ENCODE measurements around the gene RASGRP1.
A peak's percentile ranks its signal among the peaks of the same experiment; 100 is the strongest.

RASGRP1 gene

GRCh38 chr15:38576261-38576660, 11.6 kb upstream of the RASGRP1 start:
- no peak for DNase-seq

DNA sequence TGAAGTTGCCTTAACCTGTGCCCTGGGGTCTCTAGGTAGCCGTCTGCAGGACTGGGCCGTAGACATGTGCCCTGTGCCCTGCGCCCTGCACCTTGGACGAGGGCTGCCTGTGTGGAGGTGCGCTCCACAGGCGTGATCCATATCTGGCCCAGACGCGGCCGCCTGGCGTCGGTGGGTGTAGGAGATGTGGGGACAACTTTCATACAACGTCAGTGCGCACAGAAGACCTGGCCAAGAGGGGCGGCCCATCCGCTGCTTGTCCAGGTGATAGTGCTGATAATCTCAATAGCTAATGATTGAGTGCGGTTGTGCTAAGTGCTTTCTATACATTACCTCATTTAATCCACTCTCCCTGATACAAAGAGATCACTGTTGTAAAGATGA, 665 bp upstream of the RASGRP1 start:
- DNase-seq = peak in 1 of 56 donors; percentile 37

DNA sequence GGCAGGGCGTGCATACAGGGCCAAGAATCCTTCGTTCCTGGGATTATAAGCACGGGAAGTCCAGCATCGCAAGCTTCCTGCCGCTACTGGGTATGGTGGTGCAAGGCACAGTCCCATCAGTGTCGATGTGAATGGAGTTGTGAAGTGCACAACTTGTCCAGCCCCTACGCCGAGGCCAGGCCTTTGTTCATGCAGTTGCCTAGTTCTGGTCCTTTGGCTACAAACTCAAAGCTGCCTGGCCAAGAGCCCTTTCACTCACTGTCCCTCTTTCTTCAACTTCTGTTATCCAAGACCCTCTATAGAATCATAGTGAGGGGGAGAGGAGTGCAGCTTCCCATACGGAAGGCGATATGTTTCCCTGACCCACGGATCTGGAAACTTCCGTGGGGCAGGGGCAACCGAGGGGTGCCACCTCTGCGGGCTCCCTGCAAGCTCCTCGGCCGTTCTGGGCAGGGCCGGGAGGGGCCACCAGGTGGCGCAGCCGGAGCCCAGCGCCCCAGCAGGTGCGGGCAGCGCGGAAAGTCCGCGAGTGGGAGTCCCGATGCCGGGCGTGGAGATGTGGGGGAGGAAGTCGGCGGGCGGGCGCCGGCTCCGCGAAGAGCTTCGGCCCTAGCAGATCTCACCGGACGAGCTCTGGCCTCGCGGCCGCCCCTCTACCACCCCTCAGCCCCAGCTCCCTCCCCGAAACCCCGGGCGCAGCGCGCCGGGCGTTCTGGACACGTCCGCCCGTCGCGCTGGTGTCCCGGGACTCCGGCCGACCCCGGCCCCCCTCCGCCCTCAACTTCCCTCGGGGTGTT, 693 bp downstream of the RASGRP1 start:
- peak in 44 of 56 donors; percentile 6 to 80 (median 47) for DNase-seq

DNA sequence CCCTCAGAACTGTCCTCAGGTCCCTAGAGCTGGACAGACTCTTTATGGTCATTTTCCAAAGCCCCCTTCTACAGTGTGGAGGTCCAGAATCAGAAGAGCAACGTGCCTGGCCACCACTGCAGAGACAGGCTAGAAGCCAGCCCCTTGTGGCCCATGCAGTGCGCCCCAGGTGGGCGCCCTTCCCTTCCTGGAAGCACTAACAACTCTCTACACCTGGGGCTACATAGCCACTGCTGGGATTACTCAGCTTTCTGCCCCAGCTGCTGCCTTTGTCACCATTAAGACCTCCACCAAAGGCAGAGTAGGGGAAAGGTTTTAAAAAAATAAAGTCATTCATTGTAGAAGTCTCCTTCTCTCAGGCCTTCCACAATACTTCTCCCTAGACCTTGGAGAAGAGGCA, 2.3 kb downstream of the RASGRP1 start:
- DNase-seq = no peak

DNA sequence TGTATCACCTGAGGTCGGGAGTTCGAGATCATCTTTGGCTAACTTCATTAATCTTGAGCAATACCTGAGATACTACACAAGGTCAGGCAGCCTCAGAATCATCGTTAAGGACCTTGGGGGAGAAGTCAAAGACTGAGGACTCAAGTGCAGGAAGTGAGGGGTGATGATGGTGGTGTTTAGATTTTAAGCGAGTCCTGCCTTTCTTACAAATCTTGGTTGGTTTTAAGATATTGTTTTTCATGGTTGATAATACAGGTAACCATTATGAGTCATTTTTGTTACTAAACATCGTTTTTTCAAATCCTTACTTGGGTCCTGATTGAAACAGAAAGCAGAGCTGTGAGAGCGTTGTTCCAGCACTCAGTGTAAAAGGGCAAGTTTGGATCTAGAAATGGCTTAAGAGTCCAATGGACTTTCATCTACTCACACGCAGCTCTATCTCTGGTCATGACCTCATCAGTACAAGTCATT, 4.1 kb downstream of the RASGRP1 start:
- no peak for DNase-seq

GRCh38 chr15:38559636-38560307, 4.8 kb downstream of the RASGRP1 start:
- DNase-seq = no peak

GRCh38 chr15:38559131-38559530, 5.5 kb downstream of the RASGRP1 start:
- DNase-seq = no peak

DNA sequence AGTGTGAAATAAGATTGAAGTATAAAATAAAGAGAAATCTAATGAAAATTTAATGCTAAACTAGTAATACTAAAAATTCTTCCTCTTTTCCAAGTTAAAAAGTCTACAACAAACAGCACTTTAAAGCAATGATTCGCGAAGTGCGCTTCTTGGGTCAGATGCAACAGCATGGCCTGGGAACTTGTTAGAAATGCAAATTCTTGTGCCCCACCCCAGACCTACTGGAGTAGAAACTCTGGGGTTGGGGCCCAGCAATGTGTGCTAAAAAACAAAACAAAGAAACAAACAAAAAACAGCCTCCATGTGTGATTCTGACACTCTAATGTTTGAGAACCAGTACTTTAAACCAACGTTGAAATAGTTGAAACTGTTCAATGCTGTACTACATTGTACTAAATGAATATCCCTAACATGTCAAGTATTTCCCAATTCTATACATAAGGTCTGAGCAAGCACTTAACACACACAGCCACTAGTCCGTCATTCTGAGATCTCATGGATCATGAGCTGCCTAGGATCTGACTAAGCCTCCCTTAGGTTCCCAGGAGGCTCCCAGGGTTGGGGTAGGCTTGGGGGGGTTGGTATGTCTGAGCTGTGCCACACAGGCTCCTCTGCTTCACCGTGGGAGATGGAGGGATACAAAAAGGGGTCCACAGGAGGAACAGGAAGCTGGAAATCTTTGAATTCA, 6.1 kb downstream of the RASGRP1 start:
- DNase-seq = no peak

GRCh38 chr15:38557921-38558320, 6.7 kb downstream of the RASGRP1 start:
- no peak for DNase-seq

- DNase-seq = no peak
Observed at GRCh38 chr15:38555686-38556334, 8.8 kb downstream of the RASGRP1 start.

- peak in 2 of 56 donors; percentile 15 for DNase-seq
Observed at GRCh38 chr15:38554354-38554753, 10.3 kb downstream of the RASGRP1 start.

GRCh38 chr15:38553071-38553470, 11.5 kb downstream of the RASGRP1 start:
- no peak for DNase-seq

GRCh38 chr15:38551720-38552648, 12.6 kb downstream of the RASGRP1 start:
- no peak for DNase-seq

DNA sequence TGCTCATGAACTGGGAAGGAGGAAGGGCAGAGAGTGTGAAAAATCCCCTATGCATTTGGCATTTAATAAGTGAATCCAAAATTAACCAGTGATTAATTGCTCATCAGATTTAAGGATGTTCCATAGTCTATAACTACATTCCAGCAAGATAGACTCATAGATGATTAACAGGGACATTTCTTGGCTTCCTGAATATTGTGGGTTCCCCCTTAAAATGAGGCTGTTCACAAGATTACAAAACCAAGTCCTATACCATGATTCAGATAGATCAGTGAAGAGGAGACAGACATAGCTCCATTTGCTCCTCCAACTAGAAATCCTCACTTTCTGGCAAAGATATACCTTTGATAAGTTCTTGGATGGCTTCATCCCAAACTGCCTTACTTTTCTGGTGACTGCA, 15.4 kb downstream of the RASGRP1 start:
- no peak for DNase-seq

DNA sequence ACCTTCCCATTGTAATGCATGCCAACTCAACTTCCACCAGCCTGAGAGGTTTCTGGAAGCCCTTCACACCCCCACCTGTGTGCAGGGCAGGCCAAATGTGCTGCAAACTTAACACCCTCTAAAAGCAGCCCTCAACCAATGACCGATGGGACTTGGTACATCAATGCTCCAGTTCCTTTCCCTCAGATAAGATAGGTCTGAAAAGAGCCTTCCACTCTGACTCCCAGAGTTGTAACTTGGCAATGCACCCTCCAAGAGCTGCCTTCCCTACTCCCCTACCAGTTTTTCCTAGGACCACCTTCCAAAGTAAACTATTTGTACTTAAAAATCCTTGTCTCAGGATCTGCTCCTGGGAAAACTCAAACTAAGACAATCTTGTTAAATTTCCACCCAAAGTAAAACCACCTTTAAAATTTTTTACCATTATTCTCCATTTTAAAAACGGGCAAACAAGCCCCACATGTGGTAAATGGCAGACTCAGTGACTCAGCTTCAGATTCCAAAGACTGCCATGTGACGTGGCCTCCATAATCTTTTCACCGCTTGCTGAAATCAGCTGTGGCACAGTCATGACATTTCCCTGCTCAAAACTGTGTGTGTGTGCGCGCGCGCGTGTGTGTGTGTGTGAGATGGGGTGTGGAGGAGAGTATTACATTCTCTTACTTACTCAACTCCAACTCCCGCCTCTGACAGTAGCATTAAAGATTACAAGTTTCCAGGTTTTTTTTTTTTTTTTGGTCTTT, 17.2 kb downstream of the RASGRP1 start:
- DNase-seq = no peak

DNA sequence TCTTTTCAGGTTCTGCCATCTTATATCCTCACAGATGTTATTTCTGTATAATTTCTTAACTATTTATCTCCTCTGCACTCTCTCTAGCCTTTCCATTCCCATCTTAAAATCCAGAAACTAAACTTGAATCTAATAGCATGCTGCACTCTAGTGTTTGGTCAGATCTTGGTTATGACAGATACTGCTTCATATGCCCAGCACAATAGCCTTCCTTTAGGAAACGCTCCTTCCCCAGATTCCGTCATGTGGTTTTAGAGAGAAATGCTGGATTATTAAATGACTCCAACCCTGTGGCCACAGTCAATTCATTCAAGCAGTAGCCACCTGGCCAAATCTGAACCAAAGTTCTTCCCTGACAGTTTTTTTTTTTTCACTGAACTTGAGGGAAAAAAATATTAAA, 19.4 kb downstream of the RASGRP1 start:
- DNase-seq = no peak

DNA sequence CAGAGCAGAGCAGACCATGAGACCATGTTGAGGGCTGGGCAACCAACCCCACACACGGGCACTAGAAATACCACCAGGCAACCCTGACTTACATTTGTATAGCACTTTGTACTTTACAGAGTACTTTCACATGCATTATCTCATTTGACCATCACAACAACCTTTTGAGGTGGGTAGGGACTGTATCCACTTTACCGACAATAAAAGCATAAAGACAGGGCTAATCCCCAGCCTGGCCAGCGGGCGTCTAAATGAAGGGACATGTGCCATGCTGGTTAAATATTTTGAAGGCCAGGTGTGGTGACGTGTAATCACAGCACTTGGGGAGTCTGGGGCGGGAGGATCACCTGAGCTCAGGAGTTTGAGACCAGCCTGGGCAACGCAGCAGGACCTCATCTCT, 23.6 kb downstream of the RASGRP1 start:
- no peak for DNase-seq

DNA sequence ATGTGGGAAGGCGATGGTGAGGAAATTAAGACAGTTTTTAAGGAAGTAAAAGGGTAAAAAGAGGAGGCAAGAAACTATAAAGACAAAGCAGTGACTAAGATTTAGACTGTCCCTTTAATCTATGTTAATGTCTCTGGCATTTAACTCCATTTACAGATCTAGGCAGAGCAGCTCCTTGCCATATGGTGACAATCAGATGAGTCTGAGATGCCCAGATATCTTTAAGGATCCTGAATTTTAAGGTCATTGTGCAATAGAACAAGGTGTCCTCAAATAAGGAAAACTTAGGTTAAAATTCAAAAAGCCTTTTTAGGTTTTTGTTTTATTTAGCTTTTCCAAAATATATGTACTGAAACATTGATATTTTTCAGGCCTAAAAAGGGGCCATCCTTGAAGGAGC, 24.1 kb downstream of the RASGRP1 start:
- no peak for DNase-seq

GRCh38 chr15:38539008-38539343, 25.6 kb downstream of the RASGRP1 start:
- DNase-seq = no peak
